B cell (primary cell): Measurements from ENCODE around the gene ISOC2.

Experiments used
- CTCF ChIP-seq: fragments of 200-600 bp; IDR thresholded peaks from one replicate; pipeline ENCODE4 v1.8.0; 2022; ENCODE audit warnings: antibody characterized with exemption, mild to moderate bottlenecking
- EZH2 ChIP-seq: IDR thresholded peaks from 2 replicates; pipeline ENCODE4 v1.6.1; 2012; ENCODE audit warnings: borderline replicate concordance, low read depth, mild to moderate bottlenecking, moderate library complexity, low read length; ENCODE audit not compliant: insufficient read depth, poor library complexity, severe bottlenecking

GRCh38 chr19:55454787-55455243, 6.6 kb downstream of the ISOC2 start:
- TF ChIP-seq CTCF = peak; percentile 63
- no peak for TF ChIP-seq EZH2
